Activated CD4-positive, alpha-beta T cell treated with anti-CD3 and anti-CD28 coated beads, Interleukin-2, amount 10 ng/mL, durations not matched to agents 24 days and 14 days (primary cell): ENCODE data around the gene TLX2. TPM values are rescaled to one million over a fixed set of nuclear protein-coding genes. Genes with fewer than 3 reads are reported as not detected.

Experiments used
- total RNA-seq: library from RNA; stranded (reverse); gene quantifications from 2 replicates; pipeline ENCODE4 v1.2.3, GENCODE V29; 2022

Gene TLX2
- total RNA-seq, 1 donor from 2014 or later = 0.70 TPM

Other genes with a start within 250 kb of the TLX2 start
- 0.93 and 1.4 TPM in 2 replicates for gene SLC4A5, start 171.0 kb upstream of the TLX2 start, total RNA-seq
- 87.1 and 87.2 TPM in 2 replicates for gene DCTN1, start 134.1 kb upstream of the TLX2 start, total RNA-seq
- gene C2orf81, start 92.8 kb upstream of the TLX2 start, total RNA-seq = 1.7 and 2.0 TPM in 2 replicates
- 72.1 and 78.2 TPM in 2 replicates for gene WDR54, start 92.7 kb upstream of the TLX2 start, total RNA-seq
- gene RTKN, start 72.5 kb upstream of the TLX2 start, total RNA-seq = 1.1 and 2.2 TPM in 2 replicates
- 51.8 and 54.5 TPM in 2 replicates for gene INO80B, start 59.4 kb upstream of the TLX2 start, total RNA-seq
- 28.8 and 29.0 TPM in 2 replicates for gene WBP1, start 56.0 kb upstream of the TLX2 start, total RNA-seq
- 84.2 and 85.7 TPM in 2 replicates for gene MOGS, start 49.1 kb upstream of the TLX2 start, total RNA-seq
- gene MRPL53, start 41.8 kb upstream of the TLX2 start, total RNA-seq = 89.0 and 115 TPM in 2 replicates
- 26.5 and 26.9 TPM in 2 replicates for gene CCDC142, start 31.5 kb upstream of the TLX2 start, total RNA-seq
- 27.1 and 31.5 TPM in 2 replicates for gene TTC31, start 31.4 kb upstream of the TLX2 start, total RNA-seq
- 0.36 and 0.40 TPM in 2 replicates for gene LBX2, start 14.8 kb upstream of the TLX2 start, total RNA-seq
- 43.3 and 45.8 TPM in 2 replicates for gene PCGF1, start 6.8 kb upstream of the TLX2 start, total RNA-seq
- 0.59 and 0.68 TPM in 2 replicates for gene DQX1, start 11.8 kb downstream of the TLX2 start, total RNA-seq
- gene AUP1, start 15.3 kb downstream of the TLX2 start, total RNA-seq = 170 and 173 TPM in 2 replicates
- 49.6 and 56.4 TPM in 2 replicates for gene HTRA2, start 15.5 kb downstream of the TLX2 start, total RNA-seq
- gene LOXL3, start 39.5 kb downstream of the TLX2 start, total RNA-seq = 1.5 and 1.7 TPM in 2 replicates
- gene DOK1, start 40.3 kb downstream of the TLX2 start, total RNA-seq = 33.8 and 34.2 TPM in 2 replicates
- gene M1AP, start 133.9 kb downstream of the TLX2 start, total RNA-seq = not detected in 2 replicates
- gene SEMA4F, start 139.8 kb downstream of the TLX2 start, total RNA-seq = 3.5 and 4.8 TPM in 2 replicates